Measurements from ENCODE around the gene BAMBI.

The BAMBI gene

DNA sequence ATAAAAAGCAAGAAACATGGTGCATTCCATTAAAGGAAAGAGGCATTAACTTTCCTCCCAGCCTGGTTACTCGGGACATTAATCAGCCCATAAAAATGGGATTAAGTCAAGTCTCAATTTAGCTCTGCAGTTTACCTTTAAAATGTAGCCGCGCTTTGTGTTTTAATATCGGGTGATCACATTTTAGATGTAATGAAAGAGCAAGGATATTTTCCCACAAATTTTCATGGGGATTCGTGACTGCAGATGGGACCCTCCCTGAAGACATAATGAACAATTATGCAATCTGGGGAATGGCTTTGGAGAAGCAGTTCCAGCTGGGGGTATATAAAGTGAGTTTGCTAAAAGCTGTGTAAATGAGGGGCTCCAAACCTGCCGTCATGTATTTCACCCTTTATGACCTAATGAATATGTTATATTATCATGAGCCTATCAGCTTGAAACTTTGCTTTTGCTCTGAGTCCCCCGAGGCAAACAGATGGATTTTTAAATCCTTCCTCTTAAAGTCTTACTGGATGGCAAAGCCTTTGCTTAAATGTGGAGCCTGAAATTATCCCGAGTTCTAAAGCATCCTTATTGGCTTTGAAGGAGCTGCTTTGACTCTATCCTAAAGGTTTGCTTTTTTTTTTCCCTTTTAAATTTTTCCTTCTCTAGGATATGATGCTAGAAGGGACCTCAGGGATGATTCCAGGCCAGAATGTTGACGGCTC lies 31.8 kb downstream of the BAMBI start:
- DNase-seq: no peak

GRCh38 chr10:28710202-28710886 lies 33.0 kb downstream of the BAMBI start:
- DNase-seq: no peak

DNA sequence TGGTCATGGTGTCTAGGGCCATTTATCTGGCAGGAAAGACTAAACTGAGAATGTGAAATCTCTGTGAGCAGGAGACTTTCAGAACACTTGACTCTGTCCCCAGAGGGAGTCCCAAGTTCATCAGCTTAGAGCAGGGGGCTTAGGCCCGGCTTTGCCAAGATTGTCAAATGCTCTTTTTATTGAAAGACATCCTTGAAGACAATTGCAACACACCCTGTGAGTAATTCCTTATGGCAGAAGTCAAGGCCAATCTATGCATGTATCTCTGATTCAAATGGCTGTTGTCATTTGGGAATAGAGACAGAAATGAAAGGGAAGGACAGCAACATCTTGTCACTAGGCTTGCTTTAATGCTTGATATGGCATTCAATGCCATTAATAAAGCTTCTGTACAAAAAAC lies 33.7 kb downstream of the BAMBI start:
- no peak for DNase-seq

DNA sequence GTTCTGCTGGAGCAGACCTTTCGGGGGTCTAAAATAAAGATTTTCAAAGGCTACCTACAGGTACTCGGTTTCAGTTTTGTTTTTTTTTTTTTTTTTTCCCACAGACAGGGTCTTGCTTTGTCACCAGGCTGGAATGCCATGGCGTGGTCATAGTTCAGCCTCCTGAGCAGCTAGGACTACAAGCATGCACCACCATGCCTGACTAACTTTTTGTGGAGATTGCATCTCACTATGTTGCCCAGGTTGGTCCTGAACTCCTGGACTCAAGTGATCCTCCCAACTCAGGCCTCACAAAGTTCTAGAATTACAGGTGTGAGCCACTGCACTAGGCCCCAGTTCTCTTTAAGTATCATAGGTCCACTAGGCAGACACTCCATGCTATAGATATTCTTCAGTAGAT lies 34.5 kb downstream of the BAMBI start:
- no peak for DNase-seq

GRCh38 chr10:28713626-28714352 lies 36.5 kb downstream of the BAMBI start:
- no peak for DNase-seq

DNA sequence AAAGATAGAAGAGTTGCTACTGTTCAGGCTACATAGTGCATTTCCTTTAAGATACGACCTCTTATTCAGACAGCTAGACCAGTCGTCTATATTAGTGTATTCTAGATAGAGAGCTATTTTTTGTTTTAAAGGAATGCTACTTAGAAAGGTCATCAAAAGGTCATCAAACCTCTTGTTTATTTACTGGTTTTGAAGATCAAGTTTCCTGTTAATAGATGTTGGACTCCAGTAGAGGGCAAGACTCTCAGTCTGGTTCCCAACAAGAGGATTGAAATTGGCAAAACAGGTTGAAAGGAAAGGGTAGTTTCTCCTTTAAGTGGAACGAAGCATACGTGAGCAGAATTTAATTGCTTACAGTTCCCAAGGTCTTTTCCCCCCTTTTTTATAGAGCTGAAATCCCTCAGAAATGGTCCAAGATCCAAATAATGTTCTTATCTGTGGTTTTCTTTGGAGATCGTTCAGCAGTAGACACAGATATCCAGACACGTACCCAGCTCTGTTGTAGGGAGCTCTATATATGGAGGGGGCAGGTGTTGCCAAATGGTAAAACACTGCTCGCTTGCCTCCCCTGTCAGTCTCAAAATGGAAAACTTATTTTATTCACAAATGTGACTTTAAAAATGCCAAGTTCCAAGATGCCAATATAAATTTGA lies 37.2 kb downstream of the BAMBI start:
- no peak for DNase-seq

DNA sequence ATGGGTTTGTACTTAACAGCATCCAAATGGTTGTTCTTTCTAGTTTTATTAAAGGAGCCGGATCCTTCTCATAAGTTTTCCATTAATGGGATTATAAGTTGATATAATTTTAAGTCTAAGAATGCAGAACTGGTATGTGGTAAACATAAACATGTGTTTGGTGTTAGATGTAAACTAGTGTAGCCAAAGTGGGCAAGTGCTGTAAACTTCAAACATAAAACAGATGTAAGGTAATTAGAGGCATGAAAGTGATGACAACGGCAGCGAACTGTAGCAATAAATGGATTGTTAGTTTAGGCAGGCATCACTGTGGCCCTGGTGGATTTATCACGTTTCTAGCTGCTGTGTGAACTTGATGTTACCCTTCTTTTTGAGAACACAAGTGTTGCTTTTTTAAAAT lies 37.9 kb downstream of the BAMBI start:
- no peak for DNase-seq

GRCh38 chr10:28715757-28716156 lies 38.4 kb downstream of the BAMBI start:
- DNase-seq: no peak

DNA sequence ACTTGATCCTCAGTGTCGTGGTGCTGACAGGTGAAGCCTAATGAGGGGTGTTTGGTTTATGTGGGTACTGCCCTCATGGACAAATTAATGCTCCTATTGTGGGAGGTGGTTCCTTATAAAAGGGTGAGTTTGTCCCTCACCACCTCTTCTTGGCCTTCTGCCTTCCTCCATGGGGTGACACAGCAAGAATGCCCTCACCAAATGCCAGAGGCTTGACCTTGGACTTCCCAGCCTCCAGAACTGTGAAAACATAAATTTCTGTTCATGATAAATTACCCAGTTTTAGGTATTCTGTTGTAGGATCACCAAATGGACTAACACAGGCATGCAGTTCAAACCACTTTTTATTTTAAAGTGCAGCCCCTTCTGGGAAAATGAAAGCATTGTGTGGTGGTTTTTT lies 39.4 kb downstream of the BAMBI start:
- no peak for DNase-seq

- DNase-seq: no peak
Observed at GRCh38 chr10:28717656-28718201, 40.4 kb downstream of the BAMBI start.

DNA sequence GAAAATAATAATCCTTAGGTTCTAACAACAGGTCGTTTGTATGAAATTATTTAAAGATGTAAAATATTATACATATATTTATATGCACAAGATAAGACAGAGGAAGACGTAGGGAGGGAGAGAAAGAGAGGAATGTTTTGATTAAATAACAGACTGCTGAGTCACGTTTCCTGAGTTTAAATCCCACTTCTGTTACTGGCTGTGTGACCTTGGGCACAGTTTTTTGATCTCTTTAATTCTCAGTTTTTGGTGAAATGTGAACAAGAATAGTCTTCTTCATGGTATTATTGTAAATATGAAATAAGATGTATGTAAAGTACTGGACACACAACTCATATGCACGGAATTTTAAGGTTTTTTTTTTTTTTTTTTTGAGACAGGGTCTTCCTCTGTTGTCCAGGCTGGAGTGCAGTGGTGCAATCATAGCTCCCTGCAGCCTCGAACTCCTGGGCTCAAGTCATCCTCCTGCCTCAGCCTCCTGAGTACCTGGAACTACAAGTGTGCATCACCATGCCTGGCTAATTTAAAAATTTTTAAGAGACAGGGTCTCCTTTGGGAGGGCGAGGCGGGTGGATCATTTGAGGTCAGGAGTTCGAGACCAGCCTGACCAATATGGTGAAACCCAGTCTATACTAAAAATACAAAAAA lies 42.6 kb downstream of the BAMBI start:
- no peak for DNase-seq

DNA sequence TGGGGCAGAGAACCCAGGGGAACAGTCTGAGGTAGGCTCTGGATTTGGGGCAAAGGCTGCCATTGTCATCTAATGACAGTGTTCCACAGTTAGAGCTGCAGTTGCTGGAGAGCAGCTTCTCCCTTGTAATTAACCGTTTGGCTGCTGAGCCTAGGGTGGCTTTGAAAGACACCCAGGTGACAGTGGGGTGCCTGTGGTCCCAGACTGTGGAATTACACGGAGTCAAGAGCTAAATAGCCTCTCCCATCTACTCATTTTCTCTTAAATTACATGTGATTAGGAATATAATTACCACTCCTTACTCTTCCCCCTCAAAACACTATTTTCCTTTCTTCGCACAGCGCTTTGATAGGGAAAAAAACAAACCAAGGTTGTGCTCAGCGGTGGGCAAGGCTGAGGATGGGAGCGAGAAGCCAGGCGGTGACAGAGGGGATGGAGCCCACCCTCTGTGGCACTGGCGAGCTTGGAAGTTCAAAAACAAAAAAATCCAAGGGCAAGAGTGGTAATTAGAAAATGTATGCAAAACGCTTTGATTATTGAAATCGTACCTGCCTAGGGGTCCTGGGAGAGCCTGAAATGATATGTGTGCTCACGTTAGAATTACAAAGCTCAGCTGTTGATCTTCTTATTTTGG lies 44.1 kb downstream of the BAMBI start:
- no peak for DNase-seq

DNA sequence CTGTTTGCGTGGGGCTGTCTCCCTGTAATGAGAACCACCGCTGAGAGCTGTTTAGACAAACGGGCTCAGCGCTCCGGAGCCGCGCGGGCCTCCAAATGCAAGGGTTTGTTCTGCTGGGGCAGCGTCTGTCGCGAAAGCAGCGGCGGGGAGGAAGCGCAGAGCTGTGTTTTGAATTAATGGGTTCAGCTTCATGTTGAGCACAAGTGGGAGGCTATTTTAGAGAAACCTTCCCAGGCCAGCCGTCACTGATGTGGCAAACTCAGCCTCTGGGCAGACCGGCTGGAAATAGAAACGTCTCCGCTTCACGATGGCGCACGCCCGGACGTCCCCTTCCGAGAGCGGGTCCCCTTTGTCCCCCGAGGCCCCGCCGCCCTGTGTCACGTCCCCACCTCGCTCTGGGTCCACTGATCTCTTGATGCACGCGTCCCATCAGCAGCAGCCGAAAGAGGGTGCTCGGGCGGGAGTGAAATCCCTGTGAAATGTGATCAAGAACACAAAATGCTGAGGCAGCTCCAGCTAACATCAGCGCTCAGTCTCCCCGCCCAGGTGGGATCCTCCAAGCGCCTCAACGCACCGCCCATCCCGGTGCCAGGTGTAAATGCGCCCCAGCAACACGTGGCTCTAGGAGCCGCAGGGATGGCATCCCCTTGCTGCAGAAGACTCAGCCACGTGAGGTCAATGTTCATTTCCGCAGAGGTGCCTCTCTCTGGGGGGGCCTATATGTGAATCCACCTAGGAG lies 44.9 kb downstream of the BAMBI start:
- DNase-seq: no peak

GRCh38 chr10:28728366-28728765 lies 51.0 kb downstream of the BAMBI start:
- DNase-seq: no peak

DNA sequence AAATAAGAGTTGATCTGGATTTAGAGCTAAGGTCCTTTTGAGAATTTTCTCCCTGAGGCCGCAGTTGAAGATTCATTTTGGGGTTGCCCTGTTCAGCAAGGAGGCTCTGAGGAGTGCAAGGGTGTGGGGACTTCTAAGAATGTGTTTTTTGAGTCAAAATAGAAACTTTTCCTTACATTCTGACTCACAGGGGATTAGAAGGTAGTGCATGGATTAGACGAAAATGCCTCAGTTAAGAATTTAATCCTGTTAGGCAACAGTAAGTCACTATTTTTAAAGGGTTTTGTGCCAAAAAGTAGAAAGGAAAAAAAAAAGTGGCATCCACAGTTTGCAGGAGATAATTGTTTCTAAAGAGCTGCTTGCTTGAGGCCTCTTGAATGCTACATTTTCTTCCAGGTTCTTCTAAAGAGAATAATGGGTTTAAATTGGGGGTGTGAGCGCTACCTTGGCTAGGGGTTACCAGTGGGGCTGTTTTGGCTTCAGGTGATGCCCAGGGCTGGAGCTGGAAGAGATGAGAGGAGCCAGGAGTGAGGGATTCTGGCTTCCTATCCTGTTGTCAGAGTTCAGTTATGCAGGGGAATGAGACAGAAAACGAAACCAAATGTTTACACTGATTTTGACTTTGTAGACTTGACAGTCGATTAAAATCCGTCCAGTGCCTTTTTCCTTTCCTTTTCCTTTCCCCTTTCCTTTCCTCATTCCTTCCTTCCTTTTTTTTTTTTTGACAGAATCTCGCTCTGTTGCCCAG lies 52.9 kb downstream of the BAMBI start:
- DNase-seq: no peak

GRCh38 chr10:28732091-28732490 lies 54.8 kb downstream of the BAMBI start:
- DNase-seq: no peak
